ENCODE measurements around the gene FSCN2. TPM values are rescaled to one million over a fixed set of nuclear protein-coding genes. Genes with fewer than 3 reads are reported as not detected.

Gene FSCN2
- total RNA-seq, 2 experiments from 2014 or later: 1.6 to 6.7 TPM

DNA sequence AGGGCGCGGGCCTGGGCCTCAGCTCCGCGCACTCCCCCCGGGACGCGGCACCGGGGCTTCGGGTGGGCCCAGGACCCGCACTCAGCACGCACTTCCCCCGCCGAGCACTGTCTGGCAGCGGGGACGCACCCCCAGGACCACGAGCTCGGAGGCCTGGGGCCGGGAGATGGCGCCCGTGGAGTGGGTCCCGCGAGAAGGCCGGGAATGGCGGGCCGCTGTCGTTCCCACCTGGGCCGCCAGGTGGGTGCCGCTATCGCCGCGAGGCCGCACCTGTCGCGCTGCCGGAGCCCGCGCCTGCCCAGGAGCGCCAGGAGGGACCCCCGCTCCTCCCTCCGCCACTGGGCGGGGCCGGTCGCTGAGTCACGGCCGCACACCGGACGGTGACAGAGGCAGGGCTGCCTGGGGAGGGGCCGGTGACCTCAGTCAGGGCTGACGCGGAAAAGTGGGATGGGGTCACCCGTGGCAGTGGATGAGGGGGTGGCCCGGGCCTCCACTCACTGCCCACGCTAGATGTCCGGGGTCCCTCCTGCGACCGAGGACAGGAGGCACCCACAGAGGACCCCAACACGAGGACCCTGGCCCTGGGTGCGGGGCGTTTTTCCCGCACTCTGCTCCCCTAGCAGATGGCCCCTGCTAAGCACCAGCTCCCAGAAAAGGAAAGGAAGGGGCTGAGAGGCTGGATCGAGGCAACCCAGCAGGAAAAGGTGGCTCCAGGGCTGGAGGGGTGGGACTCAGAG is 8.7 kb upstream of the FSCN2 start:
- peak overlapping the region; percentile 89 for H3K27ac ChIP-seq (ENCODE audit: low read depth, low read length, poor library complexity, severe bottlenecking)
- no peak for TF ChIP-seq EZH2phosphoT487 (IDR thresholded peaks at IDR 0.05; ENCODE audit: borderline replicate concordance, low read depth, low read length)
- TF ChIP-seq, protein P1, sequence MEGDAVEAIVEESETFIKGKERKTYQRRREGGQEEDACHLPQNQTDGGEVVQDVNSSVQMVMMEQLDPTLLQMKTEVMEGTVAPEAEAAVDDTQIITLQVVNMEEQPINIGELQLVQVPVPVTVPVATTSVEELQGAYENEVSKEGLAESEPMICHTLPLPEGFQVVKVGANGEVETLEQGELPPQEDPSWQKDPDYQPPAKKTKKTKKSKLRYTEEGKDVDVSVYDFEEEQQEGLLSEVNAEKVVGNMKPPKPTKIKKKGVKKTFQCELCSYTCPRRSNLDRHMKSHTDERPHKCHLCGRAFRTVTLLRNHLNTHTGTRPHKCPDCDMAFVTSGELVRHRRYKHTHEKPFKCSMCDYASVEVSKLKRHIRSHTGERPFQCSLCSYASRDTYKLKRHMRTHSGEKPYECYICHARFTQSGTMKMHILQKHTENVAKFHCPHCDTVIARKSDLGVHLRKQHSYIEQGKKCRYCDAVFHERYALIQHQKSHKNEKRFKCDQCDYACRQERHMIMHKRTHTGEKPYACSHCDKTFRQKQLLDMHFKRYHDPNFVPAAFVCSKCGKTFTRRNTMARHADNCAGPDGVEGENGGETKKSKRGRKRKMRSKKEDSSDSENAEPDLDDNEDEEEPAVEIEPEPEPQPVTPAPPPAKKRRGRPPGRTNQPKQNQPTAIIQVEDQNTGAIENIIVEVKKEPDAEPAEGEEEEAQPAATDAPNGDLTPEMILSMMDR (conservative IDR thresholded peaks at IDR 0.05; ENCODE audit: low read length): peak; percentile 77
- H3K9me2 ChIP-seq (ENCODE audit: insufficient read depth, low read length): no peaks in the 10 kb centered on the region
- peak overlapping the region; percentile 80 for H3K4me2 ChIP-seq (ENCODE audit: low read length)
- no peaks in the 10 kb centered on the region for H3K9me3 ChIP-seq (ENCODE audit: low read length)
- no peaks in the 10 kb centered on the region for H4K20me1 ChIP-seq (ENCODE audit: insufficient read depth, low read length)
- H2AFZ ChIP-seq (ENCODE audit: low read length): peak overlapping the region; percentile 72
- H3K79me2 ChIP-seq (ENCODE audit: insufficient read depth, low read depth, low read length): peaks cover 18% of the 10 kb centered on the region; the same call in 1 of the 2 replicates
- H3K36me3 ChIP-seq (ENCODE audit: insufficient read depth, low read length): no peaks in the 10 kb centered on the region
- ChIA-PET POLR2A (interaction anchor here (0.6 to 2.2 kb wide), 4 partner anchors 10 to 78 kb away, joined by 3 to 15 read pairs (median 4); partner anchors contain the start of gene FAAP100), CTCF (ENCODE audit: unreplicated experiment) (interaction anchor here (0.6 to 2.3 kb wide), 2 partner anchors 82 to 219 kb away, joined by 3 to 9 read pairs; no protein-coding TSS in a partner anchor)
- peak; percentile 78 for DNase-seq (ENCODE audit: low spot score)
- peaks cover 55% of the 10 kb centered on the region for H3K4me1 ChIP-seq (ENCODE audit: insufficient read depth, low read length, poor library complexity, severe bottlenecking)
- intact Hi-C loops (cut with micrococcal nuclease; ENCODE audit: unreplicated experiment): loop anchor here (1.0 to 10.0 kb wide), 4 partner anchors 82 to 353 kb away; partner anchors contain the start of genes ARHGDIA, ARL16, BAHCC1 and HGS
- no TSS peak for BruUV-seq (replicated peaks)
- peak overlapping the region; percentile 90 for H3K4me3 ChIP-seq (ENCODE audit: low read depth, low read length, poor library complexity, severe bottlenecking)

- Histone ChIP-seq H2AFZ (ENCODE audit: low read length) (peak overlapping the region; percentile 72; the same call in 1 of the 2 replicates), H3K79me2 (ENCODE audit: insufficient read depth, low read depth, low read length) (peaks cover 16% of the 10 kb centered on the region; the same call in 1 of the 2 replicates), H3K27ac (ENCODE audit: low read depth, low read length, poor library complexity, severe bottlenecking) (no peak overlapping the region), H3K9me3 (ENCODE audit: low read length) (no peaks in the 10 kb centered on the region), H4K20me1 (ENCODE audit: insufficient read depth, low read length) (no peaks in the 10 kb centered on the region), H3K4me3 (ENCODE audit: low read depth, low read length, poor library complexity, severe bottlenecking) (peak overlapping the region; percentile 90), H3K4me2 (ENCODE audit: low read length) (peak overlapping the region; percentile 80), H3K9me2 (ENCODE audit: insufficient read depth, low read length) (no peaks in the 10 kb centered on the region), H3K36me3 (ENCODE audit: insufficient read depth, low read length) (no peaks in the 10 kb centered on the region), H3K4me1 (ENCODE audit: insufficient read depth, low read length, poor library complexity, severe bottlenecking) (peaks cover 52% of the 10 kb centered on the region)
- BruUV-seq (replicated peaks): no TSS peak
- TF ChIP-seq, protein P1 (conservative IDR thresholded peaks at IDR 0.05; ENCODE audit: low read length): no peak
- TF ChIP-seq EZH2phosphoT487 (IDR thresholded peaks at IDR 0.05; ENCODE audit: borderline replicate concordance, low read depth, low read length): no peak
- intact Hi-C loops (cut with micrococcal nuclease; ENCODE audit: unreplicated experiment): no loop called here
- no peak for DNase-seq (ENCODE audit: low spot score)
- ChIA-PET POLR2A (interaction anchor here (0.6 to 1.1 kb wide), 3 partner anchors 9 to 207 kb away, joined by 3 read pairs; no protein-coding TSS in a partner anchor), CTCF (ENCODE audit: unreplicated experiment) (interaction anchor here (0.6 kb wide), 1 partner anchor 218 kb away, joined by 3 read pairs; no protein-coding TSS in a partner anchor)
These were observed 7.9 kb upstream of the FSCN2 start for GRCh38 chr17:81520021-81520901.

Measured in OCI-LY7 (cell line).